GM10248 (cell line): ENCODE data around the gene ZFP36.

Source experiments
- CTCF ChIA-PET: fragments of 300-600 bp; sonication (Branson Sonifier 250); formaldehyde crosslinking; extraction: SDS; loops from one replicate; lab custom pipeline; 2021; ENCODE audit warnings: antibody characterized with exemption; lab: Yijun Ruan, JAX
- POLR2A ChIA-PET: fragments of 350-650 bp; sonication (Branson Sonifier 250); formaldehyde crosslinking; extraction: SDS; loops from one replicate; lab custom pipeline; 2020; ENCODE audit warnings: antibody characterized with exemption; lab: Yijun Ruan, JAX
- DNase-seq: peaks from one replicate; pipeline ENCODE4 v3.0.0; 2012; ENCODE audit errors: extremely low spot score
- TF ChIP-seq, protein P1 (sequence below): IDR thresholded peaks from 2 replicates; pipeline ENCODE4 v1.5.1; 2012; ENCODE audit warnings: mild to moderate bottlenecking, low read depth; ENCODE audit errors: extremely low read depth, missing control alignments, control extremely low read depth

The ZFP36 gene

DNA sequence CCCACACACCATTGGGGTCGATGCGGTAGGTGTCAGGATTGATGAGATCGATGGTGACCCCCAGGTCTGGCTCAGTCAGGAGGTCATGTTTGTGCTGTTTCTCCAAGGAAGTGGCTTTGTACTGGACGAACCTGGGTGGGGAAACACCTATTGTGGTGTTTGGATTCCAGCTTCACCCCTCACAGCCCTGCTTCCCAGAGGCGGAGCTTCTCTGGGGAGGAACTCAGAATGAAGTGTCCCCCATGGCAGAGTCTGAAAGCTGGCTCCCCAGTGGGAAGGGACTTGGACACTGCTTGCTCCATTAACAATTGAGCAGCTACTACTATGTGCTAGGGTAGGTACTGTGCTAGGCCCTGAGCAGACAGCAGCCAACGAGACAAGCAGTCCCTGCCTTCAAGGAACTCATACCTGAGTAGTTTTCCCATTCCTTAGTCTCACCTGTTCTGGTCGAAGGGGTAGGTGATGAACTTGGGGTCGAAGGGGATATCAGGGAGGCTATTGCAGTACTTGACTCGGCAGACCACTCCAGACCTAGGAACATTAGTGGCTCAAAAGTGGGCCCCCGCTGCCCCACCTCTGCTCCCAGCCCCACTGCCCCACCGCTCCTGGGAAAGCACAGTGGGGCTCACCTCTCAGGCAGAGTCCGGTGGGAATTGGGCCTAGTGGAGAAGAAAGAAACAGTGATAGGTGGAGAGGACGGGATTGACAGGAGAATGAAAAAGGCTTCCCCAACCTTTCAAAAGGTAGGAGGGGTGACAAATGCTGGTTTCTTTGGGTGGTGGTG is 16.8 kb upstream of the ZFP36 start:
- TF ChIP-seq, protein P1, sequence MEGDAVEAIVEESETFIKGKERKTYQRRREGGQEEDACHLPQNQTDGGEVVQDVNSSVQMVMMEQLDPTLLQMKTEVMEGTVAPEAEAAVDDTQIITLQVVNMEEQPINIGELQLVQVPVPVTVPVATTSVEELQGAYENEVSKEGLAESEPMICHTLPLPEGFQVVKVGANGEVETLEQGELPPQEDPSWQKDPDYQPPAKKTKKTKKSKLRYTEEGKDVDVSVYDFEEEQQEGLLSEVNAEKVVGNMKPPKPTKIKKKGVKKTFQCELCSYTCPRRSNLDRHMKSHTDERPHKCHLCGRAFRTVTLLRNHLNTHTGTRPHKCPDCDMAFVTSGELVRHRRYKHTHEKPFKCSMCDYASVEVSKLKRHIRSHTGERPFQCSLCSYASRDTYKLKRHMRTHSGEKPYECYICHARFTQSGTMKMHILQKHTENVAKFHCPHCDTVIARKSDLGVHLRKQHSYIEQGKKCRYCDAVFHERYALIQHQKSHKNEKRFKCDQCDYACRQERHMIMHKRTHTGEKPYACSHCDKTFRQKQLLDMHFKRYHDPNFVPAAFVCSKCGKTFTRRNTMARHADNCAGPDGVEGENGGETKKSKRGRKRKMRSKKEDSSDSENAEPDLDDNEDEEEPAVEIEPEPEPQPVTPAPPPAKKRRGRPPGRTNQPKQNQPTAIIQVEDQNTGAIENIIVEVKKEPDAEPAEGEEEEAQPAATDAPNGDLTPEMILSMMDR, result no peak
- no peak for DNase-seq
- ChIA-PET CTCF (interaction anchor here (1.2 to 1.7 kb wide), 6 partner anchors 8 to 47 kb away, joined by 3 to 9 read pairs (median 4); partner anchors contain the start of genes PLEKHG2 and SAMD4B), POLR2A (interaction anchor here (0.5 kb wide), 1 partner anchor 19 kb away, joined by 5 read pairs; no protein-coding TSS in a partner anchor)

DNA sequence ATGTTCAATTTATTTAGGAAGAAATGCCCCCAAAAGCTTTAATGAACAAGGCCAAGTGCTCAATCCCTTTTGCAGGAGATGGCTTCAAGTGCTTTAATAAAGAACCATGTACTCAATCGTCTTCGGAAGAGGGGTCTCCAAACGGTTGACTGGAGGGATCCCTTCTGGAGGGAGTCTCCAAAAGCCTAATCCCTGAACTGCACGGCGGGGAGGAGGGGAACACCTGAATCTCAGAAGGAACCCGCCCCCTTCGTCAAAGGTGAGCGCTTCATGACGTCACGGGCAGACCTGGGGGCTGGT is 16.2 kb upstream of the ZFP36 start:
- ChIA-PET POLR2A (interaction anchor here (0.9 to 2.1 kb wide), 5 partner anchors 11 to 45 kb away, joined by 4 to 18 read pairs (median 14); partner anchors contain the start of genes RPS16 and ZFP36), CTCF (interaction anchor here (1.2 to 1.8 kb wide), 7 partner anchors 11 to 48 kb away, joined by 3 to 11 read pairs (median 4); partner anchors contain the start of genes PLEKHG2, RPS16 and SAMD4B)
- TF ChIP-seq, protein P1, result no peak
- no peak for DNase-seq

DNA sequence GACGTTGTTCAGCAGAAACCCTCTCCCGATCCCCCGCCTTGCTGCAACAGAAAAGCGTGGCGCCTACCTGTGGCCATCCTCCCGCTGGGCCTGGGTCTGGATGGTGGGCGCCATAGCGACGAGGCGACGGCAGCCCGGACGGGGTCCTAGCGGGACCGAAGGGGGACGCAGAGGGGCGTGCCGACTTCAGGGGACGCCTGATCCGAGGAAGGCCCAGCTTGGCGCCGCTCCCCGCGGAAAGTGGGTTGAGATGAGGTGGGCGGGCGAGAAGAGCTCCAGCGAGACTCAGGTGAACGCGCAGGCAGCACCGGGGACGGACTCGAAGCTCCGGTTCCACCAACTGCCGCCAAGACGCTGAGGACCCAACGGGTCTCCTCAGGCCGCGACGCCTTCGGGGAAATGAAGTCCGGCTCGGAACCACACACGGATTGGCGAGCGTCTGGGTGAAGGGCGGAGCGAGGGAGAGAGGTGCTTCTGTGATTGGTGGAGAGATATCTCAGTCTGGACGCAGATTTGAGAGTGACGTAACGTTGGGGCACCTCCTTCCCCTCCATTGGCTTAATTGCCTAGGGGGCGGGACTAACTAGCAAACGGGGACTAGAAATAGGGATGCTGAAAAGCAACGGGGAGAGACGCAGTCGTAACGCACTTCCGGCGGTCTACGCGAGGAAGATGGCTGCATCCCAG is 15.8 kb upstream of the ZFP36 start, which contains the start of the genes MED29 and PAF1:
TSS of gene MED29 (plus strand) at position 628 of the 687 bp plus-strand sequence. CDS start at position 673, 45 bp downstream.
TSS of gene PAF1 (minus strand) at position 356 of the 687 bp plus-strand sequence. CDS start at position 114, 242 bp downstream.
- CTCF ChIA-PET, result interaction anchor here (1.0 to 1.8 kb wide), 7 partner anchors 10 to 45 kb away, joined by 3 to 11 read pairs (median 4); partner anchors contain the start of genes PLEKHG2 and RPS16
- POLR2A ChIA-PET, result interaction anchor here (0.5 to 2.1 kb wide), 16 partner anchors 8 to 530 kb away, joined by 3 to 18 read pairs (median 6); partner anchors contain the start of genes DYRK1B, PLEKHG2, RPS16 and SAMD4B
- DNase-seq, result peak; percentile 99
- TF ChIP-seq, protein P1, result no peak

DNA sequence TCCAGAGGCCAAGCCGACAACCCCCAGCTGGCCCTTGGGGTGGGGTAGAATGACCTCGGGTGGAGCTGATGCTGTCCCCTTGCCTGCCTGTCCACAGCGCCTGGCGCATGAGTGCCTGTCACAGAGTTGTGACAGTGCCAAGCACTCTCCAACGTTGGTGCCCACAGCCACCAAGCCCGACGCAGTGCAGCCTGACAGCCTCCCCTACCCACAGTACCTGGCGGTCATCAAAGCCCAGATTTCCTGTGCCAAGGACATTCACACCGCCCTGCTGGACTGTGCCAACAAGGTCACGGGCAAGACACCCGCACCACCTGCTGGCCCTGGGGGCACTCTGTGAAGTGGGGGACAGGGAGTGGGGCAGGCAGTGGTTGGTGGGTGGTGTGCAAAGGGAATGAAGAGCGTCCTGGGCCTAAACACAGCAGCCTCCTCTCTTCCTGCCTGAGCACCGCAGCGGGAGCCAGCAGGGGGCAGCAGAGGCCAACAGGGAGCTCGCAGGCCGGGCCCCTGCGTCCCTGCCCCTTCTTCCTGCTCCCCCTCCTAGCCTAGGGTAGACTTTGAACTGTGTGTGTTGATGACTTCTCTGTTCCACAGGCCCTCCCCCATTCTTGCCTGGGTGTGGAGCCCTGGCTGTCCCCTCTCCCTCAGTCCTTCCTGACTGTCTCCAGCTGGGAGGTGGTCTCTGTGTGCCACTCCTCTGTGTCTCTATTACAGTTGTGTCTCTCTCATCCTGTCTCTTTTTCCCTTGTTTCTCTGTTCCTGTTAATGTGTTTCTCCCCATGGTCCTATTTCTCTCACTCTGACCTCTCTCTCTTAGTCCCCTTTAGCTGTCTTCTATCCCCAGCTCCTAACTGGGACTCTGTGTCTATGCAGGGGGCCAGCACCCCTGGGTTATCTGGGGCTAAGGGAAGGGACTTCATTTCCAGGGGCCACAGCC is 9.0 kb upstream of the ZFP36 start:
- TF ChIP-seq, protein P1, result peak; percentile 99
- ChIA-PET POLR2A (interaction anchor here (0.5 to 2.8 kb wide), 9 partner anchors 10 to 193 kb away, joined by 4 to 49 read pairs (median 7); partner anchors contain the start of genes PLEKHG2, RPS16 and ZFP36), CTCF (interaction anchor here (0.6 to 4.1 kb wide), 43 partner anchors 9 to 360 kb away, joined by 3 to 103 read pairs (median 4); partner anchors contain the start of genes EID2B, GMFG, PLEKHG2 and RPS16)
- DNase-seq, result peak; percentile 90

DNA sequence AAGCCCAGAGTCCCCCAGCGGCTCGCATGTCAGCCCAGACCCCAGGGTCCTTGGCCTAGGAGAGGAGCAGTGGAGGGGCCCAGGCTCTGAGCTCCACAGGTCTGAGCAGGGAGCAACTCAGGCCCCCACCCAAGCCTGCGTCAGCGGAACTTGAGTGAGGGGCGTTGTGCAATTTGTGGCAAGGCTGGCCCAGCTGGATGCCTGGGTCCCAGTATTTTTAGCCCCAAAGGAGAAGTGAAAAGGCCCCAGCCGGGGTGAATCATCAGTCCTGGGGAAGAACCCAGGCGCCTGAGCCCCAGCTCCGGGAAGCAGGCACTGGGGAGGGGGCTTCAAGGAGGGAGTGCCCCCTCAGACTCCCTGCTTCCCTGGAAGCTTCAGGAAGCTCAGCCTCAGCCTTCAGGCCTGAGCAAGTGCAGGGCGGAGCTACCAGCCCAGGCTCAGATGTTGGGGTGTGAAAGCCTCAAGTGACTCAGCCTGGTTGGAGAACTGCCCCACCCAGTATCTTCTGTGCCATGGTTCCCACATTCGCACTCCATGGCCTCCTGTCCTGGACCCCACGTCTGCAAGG is 8.3 kb upstream of the ZFP36 start:
- TF ChIP-seq, protein P1, result no peak
- CTCF ChIA-PET, result interaction anchor here (0.6 to 4.1 kb wide), 39 partner anchors 9 to 360 kb away, joined by 3 to 103 read pairs (median 4); partner anchors contain the start of genes EID2B, PLEKHG2, RPS16 and SAMD4B
- no peak for DNase-seq
- POLR2A ChIA-PET, result interaction anchor here (0.6 to 2.8 kb wide), 7 partner anchors 9 to 68 kb away, joined by 4 to 49 read pairs (median 7); partner anchors contain the start of genes PLEKHG2, RPS16 and ZFP36
